Measurements from ENCODE around the gene TMEM52B.

The TMEM52B gene

DNA sequence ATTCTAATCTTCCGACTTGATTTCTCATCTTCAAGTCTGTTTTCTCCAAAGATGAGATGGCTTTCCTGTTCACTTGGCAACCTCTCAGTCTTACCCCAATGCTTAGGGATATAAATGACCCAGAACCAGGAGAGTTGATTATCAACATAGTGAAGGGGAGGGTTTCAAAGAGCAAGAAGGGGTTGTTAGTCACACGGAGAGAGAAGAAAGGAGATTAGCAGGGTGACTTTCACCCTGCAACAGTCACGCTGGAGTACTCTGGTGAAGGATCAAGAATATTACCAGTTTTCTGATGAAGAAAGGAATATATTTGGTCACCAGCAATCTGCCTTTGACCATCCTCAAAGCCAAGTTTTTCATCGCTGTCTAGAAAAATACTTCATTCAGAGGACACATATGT lies at the start of gene TMEM52B:
TSS of gene TMEM52B (plus strand) at position 212 of the 400 bp plus-strand sequence. CDS start 543 bp downstream, outside the sequence.
- DNase-seq: no peak

DNA sequence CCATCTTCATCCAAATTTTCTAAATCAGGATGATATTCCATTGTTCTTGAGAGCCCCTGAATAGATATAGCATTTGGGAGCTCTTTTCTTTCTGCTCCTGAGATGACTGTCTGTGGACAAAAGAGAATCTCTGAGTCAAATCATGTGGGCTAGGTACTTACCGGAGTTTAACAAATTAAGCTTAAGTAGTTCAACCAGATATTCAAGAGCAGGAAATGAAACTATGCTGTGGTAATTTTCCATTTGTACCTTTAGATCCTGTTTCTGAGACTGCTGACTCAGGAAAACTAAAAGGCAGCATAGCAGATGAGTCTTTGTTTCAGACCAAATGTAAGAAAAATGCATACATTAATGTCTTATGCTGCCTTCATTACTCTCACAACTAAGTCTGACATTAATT lies 48.8 kb upstream of the TMEM52B start, which contains the start of gene CLEC7A:
TSS of gene CLEC7A (minus strand) at position 158 of the 400 bp plus-strand sequence. CDS start at position 41, 117 bp downstream.
- no peak for DNase-seq

GRCh38 chr12:10131111-10131690 lies 47.6 kb upstream of the TMEM52B start:
- DNase-seq: no peak

GRCh38 chr12:10132850-10133370 lies 45.9 kb upstream of the TMEM52B start:
- no peak for DNase-seq

- DNase-seq: no peak
These were observed 43.7 kb upstream of the TMEM52B start for GRCh38 chr12:10135126-10135525.

- DNase-seq: no peak
These were observed 42.1 kb upstream of the TMEM52B start for GRCh38 chr12:10136637-10137205.

GRCh38 chr12:10140001-10140400 lies 38.8 kb upstream of the TMEM52B start:
- peak; percentile 24 to 31 for DNase-seq

GRCh38 chr12:10142976-10143589 lies 35.7 kb upstream of the TMEM52B start:
- DNase-seq: no peak

GRCh38 chr12:10147714-10148403 lies 31.0 kb upstream of the TMEM52B start:
- no peak for DNase-seq

DNA sequence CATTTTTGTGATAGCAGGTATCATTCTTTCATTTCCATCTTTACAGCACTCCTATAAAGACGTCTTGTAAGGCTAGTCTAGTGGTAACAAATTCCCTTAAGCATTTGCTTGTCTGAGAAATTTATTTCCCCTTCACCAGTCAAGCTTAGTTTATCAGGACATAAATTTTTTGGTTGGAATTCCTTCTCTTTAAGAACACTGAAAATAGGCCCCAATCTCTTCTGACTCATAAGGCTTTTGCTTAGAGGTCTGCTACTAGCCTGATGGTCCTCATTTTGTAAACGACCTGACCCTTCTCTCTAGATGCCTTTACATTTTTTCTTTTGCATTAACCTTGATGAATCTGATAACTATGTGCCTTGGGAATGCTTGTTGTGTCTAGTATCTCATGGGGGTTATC lies 27.2 kb upstream of the TMEM52B start:
- no peak for DNase-seq

GRCh38 chr12:10153271-10154144 lies 25.3 kb upstream of the TMEM52B start:
- DNase-seq: peak; percentile 74 to 82

GRCh38 chr12:10154145-10154496 lies 24.7 kb upstream of the TMEM52B start:
- no peak for DNase-seq

GRCh38 chr12:10155966-10156365 lies 22.9 kb upstream of the TMEM52B start:
- no peak for DNase-seq

- DNase-seq: no peak
These were observed 20.4 kb upstream of the TMEM52B start for GRCh38 chr12:10158406-10158805.

DNA sequence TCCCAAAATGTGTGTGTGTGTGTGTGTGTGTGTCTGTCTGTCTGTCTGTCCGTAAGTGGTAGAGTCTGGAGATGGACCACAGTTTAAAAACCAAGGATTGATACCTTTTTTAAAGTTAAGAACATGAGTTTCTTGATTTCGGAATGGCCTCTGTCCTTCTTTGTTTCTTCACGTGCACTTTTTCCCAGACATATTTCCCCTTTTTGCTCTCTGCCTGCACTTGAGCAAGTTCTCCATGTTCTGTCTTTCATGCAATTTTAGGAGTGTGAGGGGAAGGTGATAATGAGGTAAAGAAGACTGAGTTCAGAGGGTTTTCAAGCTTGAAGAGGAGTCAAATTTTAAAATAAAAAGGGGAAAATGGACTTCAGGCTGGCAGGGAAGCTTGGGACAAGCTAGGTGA lies 19.6 kb upstream of the TMEM52B start:
- no peak for DNase-seq

DNA sequence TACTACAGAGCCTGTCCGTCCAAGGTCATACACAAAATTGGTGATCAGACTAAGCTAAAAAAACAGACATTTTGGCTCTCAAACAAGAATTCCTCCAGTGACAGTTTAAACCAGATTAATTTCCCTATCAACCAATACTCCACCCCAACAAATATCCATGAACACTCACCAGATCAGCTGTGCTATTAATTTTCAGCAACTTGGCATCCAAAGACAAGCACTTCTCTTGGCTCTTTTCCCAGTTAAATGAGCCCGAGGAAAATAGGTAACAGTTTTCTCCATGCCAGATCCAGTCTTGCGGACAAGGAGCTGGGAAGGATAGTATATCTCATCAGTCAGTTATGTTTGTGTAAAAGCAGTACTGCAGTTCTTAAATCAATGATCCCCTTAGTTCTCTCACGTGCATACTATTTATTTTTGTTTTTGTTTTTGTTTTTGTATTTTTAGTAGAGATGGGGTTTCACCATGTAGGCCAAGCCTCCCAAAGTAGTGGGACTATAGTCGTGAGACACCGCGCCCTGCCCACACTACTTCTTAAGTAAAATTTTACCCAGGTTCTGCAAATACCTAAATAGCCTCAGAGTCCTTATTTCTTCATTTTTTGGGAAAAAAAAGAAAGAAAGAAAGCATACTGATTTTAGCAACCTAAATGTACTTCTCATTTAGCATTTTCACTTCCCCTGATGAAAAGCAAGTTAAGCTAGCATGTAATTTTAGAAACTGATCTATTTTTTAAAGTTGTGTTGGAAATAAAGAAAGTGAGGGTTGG lies 18.0 kb upstream of the TMEM52B start:
- DNase-seq: no peak

DNA sequence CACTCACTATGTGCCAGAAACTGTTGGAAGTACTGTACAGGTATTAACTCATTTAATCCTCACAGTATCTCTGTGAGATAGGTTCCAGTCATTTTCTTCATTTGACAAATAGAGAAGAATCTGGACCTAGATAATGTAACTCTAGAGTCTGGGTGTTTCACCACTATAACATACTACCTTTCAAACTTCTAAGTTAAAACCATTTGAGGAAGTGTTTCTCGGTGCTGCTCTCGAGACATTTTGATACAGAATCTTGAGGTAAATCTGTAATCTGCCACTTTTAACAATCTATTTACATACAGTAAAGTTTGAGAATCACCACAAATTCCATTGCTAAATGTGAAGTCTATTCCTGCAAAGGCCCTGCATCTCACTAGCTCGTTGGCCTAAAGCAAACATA lies 15.7 kb upstream of the TMEM52B start:
- DNase-seq: no peak

DNA sequence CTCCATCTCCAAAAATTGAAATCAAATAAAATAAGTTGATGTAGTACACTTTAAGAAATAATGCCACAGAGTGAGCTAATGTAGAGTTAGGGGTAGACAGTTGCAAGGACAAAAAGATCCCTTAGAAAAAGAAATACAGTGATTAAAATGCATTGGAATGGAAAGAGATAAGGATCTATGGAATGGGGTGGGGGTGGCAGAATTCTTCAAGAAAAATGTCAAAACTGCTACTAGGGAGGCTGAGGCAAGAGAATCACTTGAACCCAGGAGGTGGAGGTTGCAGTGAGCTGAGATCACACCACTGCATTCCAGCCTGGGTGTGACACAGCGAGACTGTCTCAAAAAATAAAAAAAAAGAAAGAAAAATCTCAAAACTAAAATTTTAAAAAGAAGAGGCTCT lies 13.4 kb upstream of the TMEM52B start:
- no peak for DNase-seq

DNA sequence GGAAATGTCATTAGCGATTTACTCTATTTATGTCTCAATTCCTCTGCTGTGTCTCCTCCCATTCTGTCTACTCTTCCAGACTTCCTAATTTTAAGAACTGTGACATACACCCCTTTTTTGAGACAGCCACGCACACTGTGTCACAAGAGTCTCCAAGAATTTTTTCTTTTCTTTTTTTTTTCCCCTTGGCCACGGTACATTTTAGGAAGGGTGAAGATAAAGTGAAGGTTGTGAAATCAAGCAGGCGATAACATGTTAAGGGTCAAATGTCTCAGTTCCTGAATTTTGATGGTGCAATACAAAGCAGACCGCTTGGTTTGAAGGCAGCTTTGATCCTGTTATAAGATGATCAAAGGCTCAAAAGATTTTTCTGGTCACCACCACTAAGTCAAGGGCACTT lies 11.2 kb upstream of the TMEM52B start:
- no peak for DNase-seq

DNA sequence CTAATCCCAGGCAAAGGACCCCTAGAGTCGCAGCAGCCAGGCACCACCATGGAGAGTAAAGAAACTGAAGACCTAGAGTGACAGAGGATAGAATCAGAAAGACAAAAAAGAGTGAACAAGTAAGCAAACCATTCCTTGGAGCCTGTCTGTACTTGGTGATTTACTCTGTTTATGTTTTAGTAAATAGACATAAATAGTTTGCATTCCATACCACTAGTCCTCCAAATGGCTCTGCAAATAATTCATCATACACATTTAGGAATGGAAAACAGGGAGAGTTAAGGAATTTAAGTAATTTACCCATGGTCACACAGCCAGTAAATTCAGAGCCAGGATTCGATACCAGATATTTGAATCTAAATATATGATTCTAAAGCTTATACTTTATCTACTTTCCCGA lies 9.7 kb upstream of the TMEM52B start:
- no peak for DNase-seq

DNA sequence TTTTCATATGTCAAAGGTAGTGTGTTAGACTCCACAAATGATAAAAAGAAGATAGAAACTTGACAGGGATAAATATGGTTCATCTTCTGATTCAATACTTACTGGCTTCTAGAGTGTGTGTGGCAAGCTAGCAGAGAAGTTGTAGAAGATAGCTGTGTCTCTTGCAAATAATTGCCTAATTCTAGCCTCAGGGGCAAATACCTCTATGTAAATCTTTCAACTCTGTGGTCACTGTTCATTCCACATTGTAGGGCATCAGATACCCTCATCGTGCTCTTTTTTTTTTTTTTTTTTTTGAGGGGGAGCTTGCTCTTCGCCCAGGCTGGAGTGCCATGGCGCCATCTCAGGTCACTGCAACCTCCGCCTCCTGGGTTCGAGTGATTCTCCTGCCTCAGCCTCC lies 8.6 kb upstream of the TMEM52B start:
- no peak for DNase-seq
